ENCODE measurements around the gene VGLL2. TPM values are rescaled to one million over a fixed set of nuclear protein-coding genes. Genes with fewer than 3 reads are reported as not detected.

Gene VGLL2
- total RNA-seq, 1 donor from 2014 or later = 38.1 TPM

- intact Hi-C loops (cut with DNase I) = loop anchor here (5.0 to 10.0 kb wide), 4 partner anchors 70 to 292 kb away; no protein-coding TSS in a partner anchor
- DNase-seq (ENCODE audit: low spot score) = no peak
Observed at GRCh38 chr6:117267054-117267347, 1.6 kb downstream of the VGLL2 start.

- intact Hi-C loops (cut with DNase I) = loop anchor here (5.0 to 10.0 kb wide), 4 partner anchors 71 to 293 kb away; no protein-coding TSS in a partner anchor
- DNase-seq (ENCODE audit: low spot score) = no peak
Observed at GRCh38 chr6:117267766-117268534, 2.6 kb downstream of the VGLL2 start.

- intact Hi-C loops (cut with DNase I) = loop anchor here (5.0 to 10.0 kb wide), 4 partner anchors 72 to 294 kb away; no protein-coding TSS in a partner anchor
- DNase-seq (ENCODE audit: low spot score) = no peak
Observed at GRCh38 chr6:117268924-117269323, 3.6 kb downstream of the VGLL2 start.

GRCh38 chr6:117269638-117270054, 4.3 kb downstream of the VGLL2 start:
- no peak for DNase-seq (ENCODE audit: low spot score)
- intact Hi-C loops (cut with DNase I) = loop anchor here (5.0 to 10.0 kb wide), 4 partner anchors 72 to 295 kb away; no protein-coding TSS in a partner anchor

GRCh38 chr6:117270055-117270842, 4.9 kb downstream of the VGLL2 start:
- intact Hi-C loops (cut with DNase I) = no loop called here
- no peak for DNase-seq (ENCODE audit: low spot score)

GRCh38 chr6:117270843-117271507, 5.6 kb downstream of the VGLL2 start:
- intact Hi-C loops (cut with DNase I) = no loop called here
- DNase-seq (ENCODE audit: low spot score) = no peak

- DNase-seq (ENCODE audit: low spot score) = no peak
- intact Hi-C loops (cut with DNase I) = no loop called here
Observed at GRCh38 chr6:117272032-117272866, 6.9 kb downstream of the VGLL2 start.

GRCh38 chr6:117272891-117273290, 7.5 kb downstream of the VGLL2 start:
- no peak for DNase-seq (ENCODE audit: low spot score)
- intact Hi-C loops (cut with DNase I) = no loop called here

- no peak for DNase-seq (ENCODE audit: low spot score)
- intact Hi-C loops (cut with DNase I) = no loop called here
Observed at GRCh38 chr6:117275205-117275604, 9.8 kb downstream of the VGLL2 start.

- DNase-seq (ENCODE audit: low spot score) = no peak
- intact Hi-C loops (cut with DNase I) = no loop called here
Observed at GRCh38 chr6:117275711-117276110, 10.4 kb downstream of the VGLL2 start.

GRCh38 chr6:117276778-117277316, 11.5 kb downstream of the VGLL2 start:
- no peak for DNase-seq (ENCODE audit: low spot score)
- intact Hi-C loops (cut with DNase I) = no loop called here

GRCh38 chr6:117280922-117281321, 15.6 kb downstream of the VGLL2 start:
- intact Hi-C loops (cut with DNase I) = loop anchor here (2.0 kb wide), 1 partner anchor 36 kb away; no protein-coding TSS in a partner anchor
- DNase-seq (ENCODE audit: low spot score) = no peak

GRCh38 chr6:117288083-117288715, 22.8 kb downstream of the VGLL2 start:
- intact Hi-C loops (cut with DNase I) = no loop called here
- DNase-seq (ENCODE audit: low spot score) = no peak

GRCh38 chr6:117290173-117290846, 25.0 kb downstream of the VGLL2 start:
- intact Hi-C loops (cut with DNase I) = loop anchor here (10.0 kb wide), 1 partner anchor 146 kb away; no protein-coding TSS in a partner anchor
- no peak for DNase-seq (ENCODE audit: low spot score)

GRCh38 chr6:117298941-117299340, 33.6 kb downstream of the VGLL2 start:
- intact Hi-C loops (cut with DNase I) = loop anchor here (10.0 kb wide), 1 partner anchor 154 kb away; no protein-coding TSS in a partner anchor
- DNase-seq (ENCODE audit: low spot score) = no peak

- intact Hi-C loops (cut with DNase I) = no loop called here
- no peak for DNase-seq (ENCODE audit: low spot score)
Observed at GRCh38 chr6:117303323-117303722, 38.0 kb downstream of the VGLL2 start.

- intact Hi-C loops (cut with DNase I) = no loop called here
- DNase-seq (ENCODE audit: low spot score) = no peak
Observed at GRCh38 chr6:117304446-117304845, 39.1 kb downstream of the VGLL2 start.

- intact Hi-C loops (cut with DNase I) = no loop called here
- DNase-seq (ENCODE audit: low spot score) = no peak
Observed at GRCh38 chr6:117306227-117306790, 41.0 kb downstream of the VGLL2 start.
